ENCODE data around the gene MRPS18B.

DNA sequence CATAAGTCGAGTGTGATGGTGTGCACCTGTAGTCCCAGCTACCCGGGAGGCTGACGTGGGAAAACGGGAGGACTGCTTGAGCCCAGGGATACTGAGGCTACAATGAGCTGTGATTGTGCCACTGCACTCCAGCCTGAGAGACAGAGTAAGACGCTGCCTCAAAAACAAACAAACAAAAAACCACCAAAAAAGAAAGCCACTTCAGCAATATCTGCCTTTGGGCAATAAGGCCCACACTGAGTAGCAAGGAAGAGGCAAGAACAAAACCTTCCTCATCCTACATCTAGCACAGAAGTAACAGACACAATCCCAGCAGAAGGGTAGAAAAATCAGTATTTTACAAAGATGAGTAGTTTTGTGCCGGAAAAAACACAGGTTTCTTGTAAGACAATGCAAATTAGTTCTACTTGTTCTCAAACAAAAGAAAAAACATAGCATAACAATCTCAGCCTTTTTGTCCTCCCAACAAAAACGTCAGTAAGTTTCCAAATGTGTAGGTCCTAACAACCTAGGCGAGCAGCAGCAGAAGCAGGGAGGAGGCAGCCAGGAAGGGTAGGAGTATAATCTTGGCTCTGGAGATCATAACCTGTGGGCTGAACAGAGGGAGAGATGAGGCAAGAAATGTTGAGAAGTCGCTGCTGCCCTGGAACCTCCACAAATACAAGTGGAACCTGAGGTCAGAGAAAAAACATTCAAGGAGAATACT, 6.3 kb upstream of the MRPS18B start:
- TF ChIP-seq POLR2A (IDR thresholded peaks at IDR 0.05; ENCODE audit: low read depth, low read length) = no peak
- no peak for TF ChIP-seq POLR2AphosphoS5 (IDR thresholded peaks at IDR 0.05; ENCODE audit: low read depth, low read length)
- no peak for TF ChIP-seq TAF1 (IDR thresholded peaks at IDR 0.05; ENCODE audit: borderline replicate concordance, low read depth, low read length)
